ENCODE results near the gene NHS.

The NHS gene

GRCh38 chrX:17689971-17690409, 315.0 kb downstream of the NHS start:
- peak; percentile 54 for DNase-seq

GRCh38 chrX:17692709-17693346, 317.8 kb downstream of the NHS start:
- DNase-seq = no peak

- DNase-seq = peak; percentile 9
Observed at GRCh38 chrX:17697191-17697590, 322.2 kb downstream of the NHS start.

- no peak for DNase-seq
Observed at GRCh38 chrX:17700976-17701375, 326.0 kb downstream of the NHS start.

- DNase-seq = no peak
Observed at GRCh38 chrX:17703201-17703600, 328.2 kb downstream of the NHS start.

GRCh38 chrX:17705211-17705610, 330.2 kb downstream of the NHS start:
- no peak for DNase-seq

GRCh38 chrX:17706676-17707075, 331.7 kb downstream of the NHS start:
- no peak for DNase-seq

GRCh38 chrX:17707731-17708130, 332.7 kb downstream of the NHS start:
- no peak for DNase-seq

- DNase-seq = no peak
Observed at GRCh38 chrX:17710871-17711301, 335.9 kb downstream of the NHS start.

- DNase-seq = no peak
Observed at GRCh38 chrX:17713288-17713687, 338.3 kb downstream of the NHS start.

GRCh38 chrX:17718649-17719165, 343.7 kb downstream of the NHS start:
- DNase-seq = no peak

GRCh38 chrX:17719711-17720110, 344.7 kb downstream of the NHS start:
- no peak for DNase-seq

GRCh38 chrX:17721715-17722114, 346.7 kb downstream of the NHS start:
- no peak for DNase-seq

- no peak for DNase-seq
Observed at GRCh38 chrX:17725181-17725580, 350.2 kb downstream of the NHS start.

GRCh38 chrX:17732138-17732783, 357.3 kb downstream of the NHS start:
- DNase-seq = no peak

- DNase-seq = no peak
Observed at GRCh38 chrX:17735406-17735805, 360.4 kb downstream of the NHS start.

- DNase-seq = no peak
Observed at GRCh38 chrX:17736478-17736855, 361.5 kb downstream of the NHS start.

- peak; percentile 85 for DNase-seq
Observed at GRCh38 chrX:17736856-17737709, 362.1 kb downstream of the NHS start, which contains the start of gene SCML1. TSS of gene SCML1 (plus strand) at chrX:17737493. CDS start at chrX:17744187, 6,694 bp downstream.

- no peak for DNase-seq
Observed at GRCh38 chrX:17737710-17737985, 362.6 kb downstream of the NHS start.

GRCh38 chrX:17737986-17738713, 363.1 kb downstream of the NHS start:
- peak; percentile 64 for DNase-seq

- no peak for DNase-seq
Observed at GRCh38 chrX:17738737-17739535, 363.9 kb downstream of the NHS start.
